Sigmoid colon (tissue), 7 donors: Measurements from ENCODE around the gene RNF26. TPM values are rescaled to one million over a fixed set of nuclear protein-coding genes. Genes with fewer than 3 reads are reported as not detected.

Source experiments
- DNase-seq: peaks from one replicate; pipeline ENCODE4 v3.0.0-alpha.2; 2019
- H3K27ac ChIP-seq, 4 donors: fragments of 200-600 bp; sonication (generic); one replicate each; pipeline ENCODE4 v1.5.1; 2016 to 2019; ENCODE audit warnings: mild to moderate bottlenecking in 1 of 4
- H3K27me3 ChIP-seq, 3 donors: fragments of 200-600 bp; sonication (generic); one replicate each; pipeline ENCODE4 v1.5.1; 2019; ENCODE audit warnings: mild to moderate bottlenecking in 1 of 3
- H3K36me3 ChIP-seq, 4 donors: fragments of 200-600 bp; sonication (generic); one replicate each; pipeline ENCODE4 v1.5.1; 2016 to 2019
- H3K4me1 ChIP-seq, 4 donors: fragments of 200-600 bp; sonication (generic); one replicate each; pipeline ENCODE4 v1.5.1; 2017 to 2019
- H3K4me3 ChIP-seq, 4 donors: fragments of 200-600 bp; sonication (generic); one replicate each; pipeline ENCODE4 v1.5.1; 2017 to 2019; ENCODE audit warnings: mild to moderate bottlenecking in 2 of 4, moderate library complexity in 1 of 4
- H3K9me3 ChIP-seq, 4 donors: fragments of 200-600 bp in 3 of 4; sonication (generic) in 3 of 4; one replicate each; pipeline versions ENCODE4 v1.5.1 to v1.6.1; 2013 to 2019
- CTCF ChIP-seq, 4 experiments: fragments of 450-650 bp in 3 of 4; fragments of 200-600 bp in 1 of 4; IDR thresholded peaks; one replicate each; pipeline ENCODE4 v1.5.1; 2016 to 2019; ENCODE audit warnings: antibody characterized with exemption in 4 of 4, mild to moderate bottlenecking in 3 of 4, moderate library complexity in 2 of 4
- EP300 ChIP-seq, 4 donors: sonication (generic); formaldehyde crosslinking; IDR thresholded peaks; one replicate each; pipeline ENCODE4 v1.6.1; 2017; ENCODE audit warnings: antibody characterized with exemption in 4 of 4
- POLR2A ChIP-seq, 2 donors: fragments of 450-650 bp; IDR thresholded peaks; one replicate each; pipeline ENCODE4 v1.6.1; 2016; ENCODE audit warnings: antibody characterized with exemption in 2 of 2, mild to moderate bottlenecking in 2 of 2, moderate library complexity in 2 of 2
- POLR2AphosphoS5 ChIP-seq, 4 donors: sonication (generic); formaldehyde crosslinking; IDR thresholded peaks; one replicate each; pipeline ENCODE4 v1.6.1; 2017; ENCODE audit warnings: antibody characterized with exemption in 4 of 4
- WGBS, 2 donors: extraction: QIAGEN DNeasy Blood & Tissue Kit; methylation state at CpG; one replicate each; pipeline ENCODE4 v1.1.7; 2013; 5-methylcytosine and 5-hydroxymethylcytosine counted together
- intact Hi-C: fragments of 100-400 bp; cut with DNase I; formaldehyde crosslinking; loops from one replicate; pipeline ENCODE4 v1.15.1; 2023
- polyA plus RNA-seq, 3 donors: library from polyadenylated mRNA; stranded (reverse); fragments of 200-250 nt; gene quantifications; one replicate each; pipeline ENCODE4 v1.2.3, GENCODE V29; 2013
- total RNA-seq, 4 donors: library from RNA; depleted of rRNA; stranded (reverse); fragments of >200 nt; gene quantifications; one replicate each; pipeline ENCODE4 v1.1.0, GENCODE V29; 2016
- donor health status: healthy with polysubstance abuse.
- donor health status: Bipolar disorder and iron deficiency.
- donor health status: healthy.

RNF26 gene
- total and polyA plus RNA-seq, 7 donors = 6.2 to 26.1 (median 10.7) TPM

- intact Hi-C loops = no loop called here
- no peaks in the 10 kb centered on the region for H3K27me3 ChIP-seq
- H3K36me3 ChIP-seq = peaks cover 0 to 69% (median 8%) of the 10 kb centered on the region in 4 donors
- no peaks in the 10 kb centered on the region for H3K9me3 ChIP-seq
- TF ChIP-seq POLR2A (IDR thresholded peaks at IDR 0.05) (no peak), POLR2AphosphoS5 (IDR thresholded peaks at IDR 0.05) (no peak), EP300 (IDR thresholded peaks at IDR 0.05) (no peak), CTCF (IDR thresholded peaks at IDR 0.05) (no peak)
- H3K27ac ChIP-seq = peak overlapping the region; percentile 29 to 77 (median 73)
- H3K4me1 ChIP-seq = peaks cover 0 to 40% (median 36%) of the 10 kb centered on the region in 4 donors
- no peak for DNase-seq
- H3K4me3 ChIP-seq = no peak overlapping the region
- 91 to 93% methylated on average over 3 of the region's 3 CpGs for WGBS, 2 donors
Observed at GRCh38 chr11:119300198-119300964, 33.9 kb upstream of the RNF26 start.

GRCh38 chr11:119303227-119303718, 31.1 kb upstream of the RNF26 start:
- intact Hi-C loops = no loop called here
- Histone ChIP-seq H3K36me3 (peaks cover 3 to 61% (median 9%) of the 10 kb centered on the region in 4 donors), H3K4me1 (peaks cover 0 to 50% (median 39%) of the 10 kb centered on the region in 4 donors), H3K27ac (peak overlapping the region in 1 of 4 donors; percentile 61), H3K4me3 (no peak overlapping the region), H3K27me3 (no peaks in the 10 kb centered on the region), H3K9me3 (no peaks in the 10 kb centered on the region)
- 91 to 92% methylated on average over 5 of the region's 5 CpGs for WGBS, 2 donors
- DNase-seq = no peak
- no peak for TF ChIP-seq POLR2A (IDR thresholded peaks at IDR 0.05)
- no peak for TF ChIP-seq CTCF (IDR thresholded peaks at IDR 0.05)
- TF ChIP-seq POLR2AphosphoS5 (IDR thresholded peaks at IDR 0.05) = no peak
- TF ChIP-seq EP300 (IDR thresholded peaks at IDR 0.05) = no peak

- Histone ChIP-seq H3K27me3 (no peaks in the 10 kb centered on the region), H3K9me3 (no peaks in the 10 kb centered on the region), H3K4me1 (peaks cover 0 to 28% (median 16%) of the 10 kb centered on the region in 4 donors), H3K4me3 (no peak overlapping the region), H3K36me3 (peaks cover 14 to 70% (median 30%) of the 10 kb centered on the region in 4 donors), H3K27ac (peak overlapping the region; percentile 50 to 99 (median 78))
- TF ChIP-seq CTCF (IDR thresholded peaks at IDR 0.05) = no peak
- intact Hi-C loops = no loop called here
- no peak for DNase-seq
- 86 to 93% methylated on average over 7 of the region's 7 CpGs for WGBS, 2 donors
Observed at GRCh38 chr11:119305556-119306372, 28.6 kb upstream of the RNF26 start.

- TF ChIP-seq POLR2AphosphoS5 (IDR thresholded peaks at IDR 0.05) = peak; percentile 11 to 52 (median 43)
- no peak for TF ChIP-seq POLR2A (IDR thresholded peaks at IDR 0.05)
- no peak for TF ChIP-seq CTCF (IDR thresholded peaks at IDR 0.05)
- TF ChIP-seq EP300 (IDR thresholded peaks at IDR 0.05) = peak in 1 of 4 donors; percentile 55
- intact Hi-C loops = no loop called here
- H3K27me3 ChIP-seq = no peaks in the 10 kb centered on the region
- peaks cover 0 to 23% (median 12%) of the 10 kb centered on the region in 4 donors for H3K4me1 ChIP-seq
- DNase-seq = no peak
- no peak overlapping the region for H3K4me3 ChIP-seq
- H3K36me3 ChIP-seq = peaks cover 21 to 70% (median 37%) of the 10 kb centered on the region in 4 donors
- 68 to 88% methylated on average over 5 of the region's 5 CpGs for WGBS, 2 donors
- H3K9me3 ChIP-seq = no peaks in the 10 kb centered on the region
- H3K27ac ChIP-seq = peak overlapping the region; percentile 50 to 99 (median 78)
Observed at GRCh38 chr11:119306373-119306890, 27.9 kb upstream of the RNF26 start.
